HEK293 (cell line): ENCODE data around the gene AP3B1.
A peak's percentile ranks its signal among the peaks of the same experiment; 100 is the strongest.

Source experiments
- CTCF ChIA-PET: fragments of 350-600 bp; formaldehyde crosslinking; extraction: SDS; loops from one replicate; lab custom pipeline; 2021; ENCODE audit warnings: antibody characterized with exemption; lab: Yijun Ruan, JAX
- POLR2A ChIA-PET: fragments of 300-600 bp; formaldehyde crosslinking; extraction: SDS; loops from one replicate; lab custom pipeline; 2020; ENCODE audit warnings: antibody characterized with exemption, inconsistent platforms; lab: Yijun Ruan, JAX
- H3K27ac ChIP-seq: fragments of 200-500 bp; sonication (Bioruptor generic); 2 replicates; pipeline ENCODE4 v1.5.1; 2014; ENCODE audit warnings: low read depth, low read length, control low read depth, inconsistent platforms; ENCODE audit errors: extremely low read depth
- H3K36me3 ChIP-seq, 2 experiments: fragments of 200-500 bp in 1 of 2; sonication (Bioruptor generic) in 1 of 2; 1 replicate in 1 of 2; 2 replicates in 1 of 2; pipeline ENCODE4 v1.5.1; 2014 to 2017; ENCODE audit warnings: inconsistent platforms in 2 of 2, low read length in 2 of 2; ENCODE audit not compliant: control insufficient read depth in 2 of 2, insufficient read depth in 1 of 2
- H3K4me1 ChIP-seq: fragments of 200-500 bp; sonication (Bioruptor generic); 2 replicates; pipeline ENCODE4 v1.5.1; 2014; ENCODE audit warnings: mild to moderate bottlenecking, low read length, inconsistent platforms; ENCODE audit not compliant: control insufficient read depth, insufficient read depth
- H3K4me3 ChIP-seq: 2 replicates; pipeline ENCODE4 v1.5.1; 2011; ENCODE audit warnings: low read depth, mild to moderate bottlenecking, control low read depth, low read length, moderate library complexity
- H3K9me3 ChIP-seq: fragments of 200-500 bp; sonication (Bioruptor generic); 2 replicates; pipeline ENCODE4 v1.5.1; 2014; ENCODE audit warnings: low read depth, low read length, inconsistent platforms; ENCODE audit not compliant: control insufficient read depth, insufficient read depth
- BCL11B ChIP-seq: fragments of 450-650 bp; formaldehyde crosslinking; IDR thresholded peaks from 2 replicates; pipeline ENCODE4 v1.5.1; 2016; ENCODE audit warnings: low read depth, missing biosample characterization, missing genetic modification characterization
- KLF17 ChIP-seq: fragments of 450-650 bp; formaldehyde crosslinking; IDR thresholded peaks from 2 replicates; pipeline ENCODE4 v1.5.1; 2016; ENCODE audit warnings: missing biosample characterization, missing genetic modification characterization
- REPIN1 ChIP-seq: fragments of 450-650 bp; formaldehyde crosslinking; IDR thresholded peaks from 2 replicates; pipeline ENCODE4 v1.5.1; 2017; ENCODE audit warnings: missing biosample characterization, missing genetic modification characterization, low read depth
- SALL2 ChIP-seq: fragments of 450-650 bp; formaldehyde crosslinking; IDR thresholded peaks from 2 replicates; pipeline ENCODE4 v1.5.0; 2017; ENCODE audit warnings: missing biosample characterization, mild to moderate bottlenecking, missing genetic modification characterization, borderline replicate concordance
- SP3 ChIP-seq: fragments of 450-650 bp; formaldehyde crosslinking; IDR thresholded peaks from 2 replicates; pipeline ENCODE4 v1.5.1; 2016; ENCODE audit warnings: missing biosample characterization, missing genetic modification characterization
- SP7 ChIP-seq: fragments of 450-650 bp; formaldehyde crosslinking; IDR thresholded peaks from 2 replicates; pipeline ENCODE4 v1.5.1; 2016; ENCODE audit warnings: missing biosample characterization, missing genetic modification characterization
- WT1 ChIP-seq: fragments of 450-650 bp; formaldehyde crosslinking; IDR thresholded peaks from 2 replicates; pipeline ENCODE4 v1.5.1; 2016; ENCODE audit warnings: missing biosample characterization, missing genetic modification characterization
- ZBTB17 ChIP-seq: fragments of 450-650 bp; formaldehyde crosslinking; IDR thresholded peaks from 2 replicates; pipeline ENCODE4 v1.5.1; 2016; ENCODE audit warnings: missing biosample characterization, missing genetic modification characterization
- ZEB2 ChIP-seq: fragments of 450-650 bp; formaldehyde crosslinking; IDR thresholded peaks from 2 replicates; pipeline ENCODE4 v1.5.1; 2016; ENCODE audit warnings: missing biosample characterization, missing genetic modification characterization
- ZNF175 ChIP-seq: fragments of 450-650 bp; formaldehyde crosslinking; IDR thresholded peaks from 2 replicates; pipeline ENCODE4 v1.5.1; 2016; ENCODE audit warnings: missing biosample characterization, missing genetic modification characterization
- ZNF19 ChIP-seq: fragments of 450-650 bp; formaldehyde crosslinking; IDR thresholded peaks from 2 replicates; pipeline ENCODE4; 2016; ENCODE audit warnings: missing biosample characterization, missing genetic modification characterization, low read depth
- ZNF292 ChIP-seq: fragments of 450-650 bp; formaldehyde crosslinking; IDR thresholded peaks from 2 replicates; pipeline ENCODE4 v1.5.1; 2016; ENCODE audit warnings: low read depth, missing biosample characterization, missing genetic modification characterization, borderline replicate concordance
- ZNF324 ChIP-seq: fragments of 450-650 bp; formaldehyde crosslinking; IDR thresholded peaks from 2 replicates; pipeline ENCODE4 v1.5.1; 2016; ENCODE audit warnings: missing biosample characterization, missing genetic modification characterization
- ZNF423 ChIP-seq: fragments of 450-650 bp; formaldehyde crosslinking; IDR thresholded peaks from 2 replicates; pipeline ENCODE4 v1.5.1; 2016; ENCODE audit warnings: missing biosample characterization, missing genetic modification characterization
- ZNF449 ChIP-seq: fragments of 450-650 bp; formaldehyde crosslinking; IDR thresholded peaks from 2 replicates; pipeline ENCODE4 v1.5.1; 2017; ENCODE audit warnings: missing biosample characterization, mild to moderate bottlenecking, missing genetic modification characterization, moderate library complexity
- ZNF48 ChIP-seq: fragments of 450-650 bp; formaldehyde crosslinking; IDR thresholded peaks from 2 replicates; pipeline ENCODE4 v1.5.1; 2016; ENCODE audit warnings: missing biosample characterization, missing genetic modification characterization
- ZNF548 ChIP-seq: fragments of 450-650 bp; formaldehyde crosslinking; IDR thresholded peaks from 2 replicates; pipeline ENCODE4 v1.5.1; 2016; ENCODE audit warnings: missing biosample characterization, missing genetic modification characterization
- ZNF555 ChIP-seq: fragments of 450-650 bp; formaldehyde crosslinking; conservative IDR thresholded peaks from 2 replicates; pipeline ENCODE4 v1.5.1; 2017; ENCODE audit warnings: missing biosample characterization, mild to moderate bottlenecking, missing genetic modification characterization, inconsistent platforms
- ZNF558 ChIP-seq: fragments of 450-650 bp; formaldehyde crosslinking; IDR thresholded peaks from 2 replicates; pipeline ENCODE4 v1.5.1; 2016; ENCODE audit warnings: missing biosample characterization, missing genetic modification characterization
- ZNF596 ChIP-seq: fragments of 450-650 bp; IDR thresholded peaks from 2 replicates; pipeline ENCODE4 v1.5.0; 2018; ENCODE audit warnings: missing biosample characterization, mild to moderate bottlenecking, missing genetic modification characterization, moderate library complexity
- ZNF626 ChIP-seq: fragments of 450-650 bp; sonication (Bioruptor Pico); formaldehyde crosslinking; IDR thresholded peaks from 2 replicates; pipeline ENCODE4 v1.5.1; 2018; ENCODE audit warnings: missing biosample characterization, missing genetic modification characterization, inconsistent platforms
- ZNF629 ChIP-seq: fragments of 450-650 bp; formaldehyde crosslinking; IDR thresholded peaks from 2 replicates; pipeline ENCODE4 v1.5.1; 2017; ENCODE audit warnings: missing biosample characterization, missing genetic modification characterization
- ZNF664 ChIP-seq: fragments of 450-650 bp; formaldehyde crosslinking; IDR thresholded peaks from 2 replicates; pipeline ENCODE4 v1.5.1; 2016; ENCODE audit warnings: missing biosample characterization, missing genetic modification characterization
- ZNF677 ChIP-seq: fragments of 450-650 bp; IDR thresholded peaks from 2 replicates; pipeline ENCODE4 v1.5.0; 2018; ENCODE audit warnings: missing biosample characterization, mild to moderate bottlenecking, missing genetic modification characterization, moderate library complexity
- ZNF76 ChIP-seq: fragments of 450-650 bp; formaldehyde crosslinking; IDR thresholded peaks from 2 replicates; pipeline ENCODE4; 2016; ENCODE audit warnings: low read depth, missing biosample characterization, missing genetic modification characterization, borderline replicate concordance
- ZNF792 ChIP-seq: fragments of 450-650 bp; formaldehyde crosslinking; IDR thresholded peaks from 2 replicates; pipeline ENCODE4 v1.5.1; 2016; ENCODE audit warnings: missing biosample characterization, missing genetic modification characterization
- ZSCAN30 ChIP-seq: fragments of 450-650 bp; IDR thresholded peaks from 2 replicates; pipeline ENCODE4 v1.5.1; 2018; ENCODE audit warnings: missing biosample characterization, mild to moderate bottlenecking, missing genetic modification characterization, moderate library complexity
- ZXDB ChIP-seq: fragments of 450-650 bp; formaldehyde crosslinking; IDR thresholded peaks from 2 replicates; pipeline ENCODE4 v1.5.1; 2016; ENCODE audit warnings: missing biosample characterization, missing genetic modification characterization
- TF ChIP-seq, protein P1 (sequence below): fragments of 450-650 bp; formaldehyde crosslinking; IDR thresholded peaks from 2 replicates; pipeline ENCODE4 v1.5.1; 2016; ENCODE audit warnings: missing biosample characterization, missing genetic modification characterization
- TF ChIP-seq, protein P2 (sequence below): fragments of 450-650 bp; formaldehyde crosslinking; IDR thresholded peaks from 2 replicates; pipeline ENCODE4 v1.5.1; 2016; ENCODE audit warnings: missing biosample characterization, missing genetic modification characterization

Gene AP3B1

GRCh38 chr5:78016863-78017529 is 277.5 kb downstream of the AP3B1 start:
- POLR2A ChIA-PET = no interaction called here
- no peak overlapping the region for H3K27ac ChIP-seq
- CTCF ChIA-PET = no interaction called here
- TF ChIP-seq SP7 (tag by site-specific recombination) (peak; percentile 94), ZNF664 (no peak), ZNF677 (tag by site-specific recombination) (no peak), ZNF423 (tag by site-specific recombination) (no peak), ZNF19 (tag by site-specific recombination) (no peak), ZNF449 (0 out of 2 replicates have a peak, but pooled peaks have one; percentile 30), ZEB2 (tag by site-specific recombination) (peak; percentile 45), ZNF292 (tag by site-specific recombination) (no peak), ZSCAN30 (tag by site-specific recombination) (peak; percentile 73), ZNF548 (tag by site-specific recombination) (no peak), ZNF48 (tag by site-specific recombination) (no peak), ZNF324 (tag by site-specific recombination) (no peak), KLF17 (no peak), ZNF596 (tag by site-specific recombination) (peak; percentile 66), SALL2 (tag by site-specific recombination) (no peak), ZXDB (tag by site-specific recombination) (no peak), REPIN1 (tag by site-specific recombination) (no peak), ZNF558 (tag by site-specific recombination) (no peak), ZNF629 (tag by site-specific recombination) (peak; percentile 43; the same call in 1 of the 2 replicates), ZNF555 (no peak), BCL11B (peak; percentile 79), ZNF792 (no peak), ZNF76 (tag by site-specific recombination) (no peak; the same call in 1 of the 2 replicates), ZNF175 (tag by site-specific recombination) (no peak), ZNF626 (tag by site-specific recombination) (no peak), SP3 (tag by site-specific recombination) (no peak), ZBTB17 (tag by site-specific recombination) (peak; percentile 85), WT1 (peak; percentile 91)
- TF ChIP-seq, protein P1, sequence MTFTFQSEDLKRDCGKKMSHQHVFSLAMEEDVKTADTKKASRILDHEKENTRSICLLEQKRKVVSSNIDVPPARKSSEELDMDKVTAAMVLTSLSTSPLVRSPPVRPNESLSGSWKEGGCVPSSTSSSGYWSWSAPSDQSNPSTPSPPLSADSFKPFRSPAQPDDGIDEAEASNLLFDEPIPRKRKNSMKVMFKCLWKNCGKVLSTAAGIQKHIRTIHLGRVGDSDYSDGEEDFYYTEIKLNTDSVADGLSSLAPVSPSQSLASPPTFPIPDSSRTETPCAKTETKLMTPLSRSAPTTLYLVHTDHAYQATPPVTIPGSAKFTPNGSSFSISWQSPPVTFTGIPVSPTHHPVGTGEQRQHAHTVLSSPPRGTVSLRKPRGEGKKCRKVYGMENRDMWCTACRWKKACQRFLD (tag by site-specific recombination) = no peak
- TF ChIP-seq, protein P2, sequence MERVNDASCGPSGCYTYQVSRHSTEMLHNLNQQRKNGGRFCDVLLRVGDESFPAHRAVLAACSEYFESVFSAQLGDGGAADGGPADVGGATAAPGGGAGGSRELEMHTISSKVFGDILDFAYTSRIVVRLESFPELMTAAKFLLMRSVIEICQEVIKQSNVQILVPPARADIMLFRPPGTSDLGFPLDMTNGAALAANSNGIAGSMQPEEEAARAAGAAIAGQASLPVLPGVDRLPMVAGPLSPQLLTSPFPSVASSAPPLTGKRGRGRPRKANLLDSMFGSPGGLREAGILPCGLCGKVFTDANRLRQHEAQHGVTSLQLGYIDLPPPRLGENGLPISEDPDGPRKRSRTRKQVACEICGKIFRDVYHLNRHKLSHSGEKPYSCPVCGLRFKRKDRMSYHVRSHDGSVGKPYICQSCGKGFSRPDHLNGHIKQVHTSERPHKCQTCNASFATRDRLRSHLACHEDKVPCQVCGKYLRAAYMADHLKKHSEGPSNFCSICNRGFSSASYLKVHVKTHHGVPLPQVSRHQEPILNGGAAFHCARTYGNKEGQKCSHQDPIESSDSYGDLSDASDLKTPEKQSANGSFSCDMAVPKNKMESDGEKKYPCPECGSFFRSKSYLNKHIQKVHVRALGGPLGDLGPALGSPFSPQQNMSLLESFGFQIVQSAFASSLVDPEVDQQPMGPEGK (tag by site-specific recombination) = 0 out of 2 replicates have a peak, but pooled peaks have one; percentile 28

More at GRCh38 chr5:78016863-78017529, 277.5 kb downstream of the AP3B1 start:
- peaks cover 9% of the 10 kb centered on the region for H3K4me1 ChIP-seq
- H3K36me3 ChIP-seq = no peaks in the 10 kb centered on the region
- no peak overlapping the region for H3K4me3 ChIP-seq
- no peaks in the 10 kb centered on the region for H3K9me3 ChIP-seq
